Fibroblast of skin of scalp (primary cell): ENCODE results near the gene FOXP1.

Experiments
- DNase-seq: peaks from one replicate; pipeline ENCODE4 v3.0.0-alpha.2; 2013

Gene FOXP1

DNA sequence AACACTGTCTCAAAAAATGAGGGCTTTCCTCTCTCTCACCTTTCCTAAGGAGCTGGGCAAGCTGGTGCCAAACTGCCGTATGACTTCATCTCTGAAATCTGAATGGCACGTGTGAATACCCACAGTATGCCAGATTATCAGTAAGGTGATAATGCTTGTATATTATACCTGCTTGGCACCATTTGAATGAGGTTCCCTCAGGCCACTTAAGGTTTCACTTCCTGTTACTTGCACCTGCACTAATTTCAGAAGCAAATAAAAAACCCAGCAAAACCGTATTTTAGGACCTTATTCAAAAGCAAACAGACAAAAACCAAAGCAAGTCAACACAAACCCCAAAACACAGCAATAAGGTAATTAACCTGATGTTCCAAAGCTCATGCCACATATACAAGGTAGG lies 19.7 kb downstream of the FOXP1 start:
- no peak for DNase-seq

DNA sequence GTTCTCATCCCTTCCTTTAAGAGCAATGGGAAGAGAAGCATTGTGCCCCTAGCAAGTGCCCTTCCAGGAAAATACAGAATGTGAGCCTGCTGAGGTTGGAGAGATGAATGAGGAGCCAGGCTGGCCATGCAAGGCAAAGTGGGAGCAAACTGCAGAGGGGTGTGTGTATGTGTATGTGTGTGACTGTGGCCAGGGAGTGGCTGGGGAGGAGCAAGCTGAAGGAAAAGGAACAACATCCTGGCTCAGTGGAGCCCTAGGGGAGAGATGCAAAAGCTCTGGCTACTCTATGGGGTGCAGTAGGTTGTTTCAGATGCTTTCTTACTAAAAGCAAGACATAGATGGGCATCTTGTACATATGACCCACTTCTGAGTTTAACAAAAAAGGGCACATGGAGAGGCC lies 20.6 kb downstream of the FOXP1 start:
- DNase-seq, result no peak

DNA sequence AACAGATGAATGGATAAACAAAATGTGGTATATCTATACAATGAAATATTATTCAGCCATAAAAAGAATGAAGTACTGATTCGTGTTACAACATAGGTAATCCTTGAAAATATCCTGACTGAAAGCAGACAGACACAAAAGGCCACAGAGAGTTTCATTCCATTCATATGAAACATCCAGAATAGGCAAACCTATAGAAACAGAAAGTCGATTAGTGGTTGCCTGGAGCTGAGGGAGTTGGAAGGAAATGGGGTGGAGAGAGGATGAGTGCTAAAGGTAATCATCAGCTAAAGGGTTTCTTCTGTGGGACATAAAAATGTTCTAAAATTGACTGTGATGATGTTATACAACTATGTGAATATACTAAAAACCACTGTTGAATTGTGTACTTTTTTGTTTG lies 22.9 kb downstream of the FOXP1 start:
- DNase-seq, result no peak

DNA sequence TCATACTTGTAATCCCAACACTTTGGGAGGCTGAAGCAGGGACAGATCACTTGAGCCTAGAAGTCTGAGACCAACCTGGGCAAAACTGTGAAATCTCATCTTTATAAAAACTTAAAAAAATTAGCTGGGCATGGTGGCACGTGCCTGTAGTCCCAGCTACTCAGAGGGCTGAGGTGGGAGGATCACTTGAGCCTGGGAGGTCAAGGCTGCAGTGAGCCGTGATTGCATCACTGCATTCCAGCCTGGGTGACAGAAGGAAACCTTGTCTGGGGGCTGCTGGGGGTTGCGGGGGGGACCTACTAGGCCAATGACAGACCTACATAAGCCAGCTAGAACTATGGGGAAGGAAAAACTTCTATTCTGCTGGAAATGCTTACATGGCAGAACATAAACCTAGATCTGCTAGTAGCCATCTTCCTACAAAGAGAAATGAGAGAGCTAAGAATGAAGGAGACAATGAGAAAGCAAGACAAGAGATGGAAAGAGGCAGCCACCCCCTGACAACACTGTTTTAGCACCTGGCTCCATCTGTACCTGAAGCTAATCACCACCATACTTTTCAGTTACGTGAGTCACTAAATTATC lies 23.9 kb downstream of the FOXP1 start:
- DNase-seq, result no peak

DNA sequence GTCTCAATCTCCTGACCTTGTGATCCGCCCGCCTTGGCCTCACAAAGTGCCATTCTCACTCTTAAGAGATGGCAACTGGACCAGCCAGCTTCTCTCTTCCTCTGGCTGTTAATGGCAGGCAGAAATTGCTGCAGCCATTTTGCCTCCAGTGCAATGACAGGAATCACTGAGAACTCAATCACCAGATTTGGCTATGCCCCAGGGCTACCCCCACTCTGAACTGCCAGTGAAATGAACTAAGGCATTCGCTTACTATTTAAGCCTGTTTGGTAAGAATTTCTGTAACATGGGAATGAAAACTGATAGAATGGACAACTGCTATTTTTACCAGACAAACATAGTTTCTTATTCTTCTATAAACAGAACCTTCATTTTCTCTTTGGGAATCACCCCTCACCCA lies 24.5 kb downstream of the FOXP1 start:
- DNase-seq, result no peak

DNA sequence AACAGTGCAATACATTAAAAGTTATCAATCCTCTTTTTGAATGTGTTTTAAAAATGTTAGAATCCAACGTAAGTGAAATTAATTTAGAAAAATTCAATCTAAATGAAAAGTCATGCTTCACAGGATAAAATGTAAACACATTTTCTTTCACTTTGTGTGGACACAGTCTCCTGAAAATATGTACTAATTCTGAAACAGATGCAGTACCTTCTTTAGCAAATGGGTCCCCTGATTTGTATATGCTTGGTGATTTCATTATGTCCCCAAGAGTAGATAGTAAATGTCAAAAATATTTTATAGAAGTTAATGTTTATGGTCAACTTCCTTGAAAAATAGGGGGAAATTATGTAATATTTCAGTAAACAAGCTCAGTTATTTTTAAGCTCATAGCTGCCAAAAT lies 28.9 kb downstream of the FOXP1 start:
- no peak for DNase-seq

DNA sequence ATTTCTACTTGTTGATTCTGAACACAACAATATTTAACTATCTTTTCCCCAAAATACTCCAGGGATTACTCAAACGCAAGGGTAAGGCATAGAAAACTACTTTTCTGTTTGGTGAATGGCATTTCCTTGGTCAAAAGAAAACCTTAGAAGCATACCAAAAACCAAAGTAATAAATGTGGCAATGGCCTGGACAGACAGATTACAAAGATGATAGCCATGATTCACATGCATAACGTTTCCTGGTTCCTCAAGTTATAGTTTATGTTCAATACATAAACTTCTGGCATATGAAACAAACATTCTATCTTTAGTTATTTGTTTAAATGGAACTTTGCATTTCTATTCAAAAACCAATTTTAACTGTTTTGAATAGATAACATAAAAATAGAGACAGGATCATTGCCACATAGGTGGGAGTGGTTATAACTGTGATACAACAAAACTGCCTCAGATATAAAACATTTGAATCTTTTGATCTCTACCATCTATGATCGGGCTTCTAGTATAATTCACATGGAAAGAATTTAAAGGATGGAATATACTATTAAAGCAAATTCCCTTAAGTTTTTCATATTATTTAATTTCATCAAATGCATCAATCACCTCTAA lies 32.1 kb downstream of the FOXP1 start:
- DNase-seq, result peak; percentile 80

DNA sequence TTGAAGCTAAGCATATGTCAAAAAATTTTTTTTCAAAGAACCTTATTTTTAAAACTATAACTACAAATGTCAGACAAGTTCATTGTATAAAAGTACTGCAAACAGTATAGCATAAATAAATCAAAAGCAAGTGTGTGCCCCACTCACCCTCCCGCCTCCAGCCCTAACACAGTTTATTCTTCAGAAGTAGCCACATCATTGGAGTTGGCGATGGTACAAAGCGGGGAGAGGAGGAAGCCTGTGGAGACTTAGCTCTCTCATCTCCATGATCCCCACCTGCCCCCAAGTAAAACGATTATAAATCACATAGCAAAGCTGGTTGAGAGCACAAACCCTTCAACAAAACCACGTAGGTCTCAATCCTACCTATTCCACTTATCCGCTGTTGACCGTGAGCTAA lies 33.6 kb downstream of the FOXP1 start:
- DNase-seq, result no peak

DNA sequence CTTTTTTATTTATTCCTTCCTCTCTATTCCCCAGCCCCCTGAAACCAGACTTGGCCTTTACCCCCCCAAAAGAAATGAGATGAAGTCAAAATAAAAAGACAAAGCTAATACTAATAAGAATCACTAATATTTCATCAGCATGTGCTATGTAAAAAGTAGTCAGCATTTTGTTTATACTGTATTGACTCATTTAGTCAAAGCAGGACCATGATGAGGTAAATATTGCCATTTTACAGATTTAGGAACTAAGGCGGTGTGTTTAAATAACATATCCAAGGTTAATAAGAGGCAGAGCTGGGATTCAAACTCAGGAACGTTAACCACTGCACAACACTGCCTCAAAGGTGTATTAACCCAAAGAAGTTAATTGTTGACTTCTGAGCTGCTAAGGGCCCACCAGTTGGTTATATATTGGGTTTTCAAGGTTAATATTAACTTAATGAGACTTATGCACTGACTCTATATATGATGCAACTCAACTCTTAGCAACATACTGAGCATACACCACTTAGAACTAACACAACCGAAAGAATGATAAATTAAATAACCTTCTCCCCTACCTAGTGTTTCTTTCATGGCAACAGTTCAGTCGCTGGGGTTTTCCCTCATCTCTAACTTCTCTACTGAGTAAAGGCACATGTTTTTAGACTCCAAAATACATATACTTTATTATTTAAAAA lies 34.7 kb downstream of the FOXP1 start:
- DNase-seq, result no peak

DNA sequence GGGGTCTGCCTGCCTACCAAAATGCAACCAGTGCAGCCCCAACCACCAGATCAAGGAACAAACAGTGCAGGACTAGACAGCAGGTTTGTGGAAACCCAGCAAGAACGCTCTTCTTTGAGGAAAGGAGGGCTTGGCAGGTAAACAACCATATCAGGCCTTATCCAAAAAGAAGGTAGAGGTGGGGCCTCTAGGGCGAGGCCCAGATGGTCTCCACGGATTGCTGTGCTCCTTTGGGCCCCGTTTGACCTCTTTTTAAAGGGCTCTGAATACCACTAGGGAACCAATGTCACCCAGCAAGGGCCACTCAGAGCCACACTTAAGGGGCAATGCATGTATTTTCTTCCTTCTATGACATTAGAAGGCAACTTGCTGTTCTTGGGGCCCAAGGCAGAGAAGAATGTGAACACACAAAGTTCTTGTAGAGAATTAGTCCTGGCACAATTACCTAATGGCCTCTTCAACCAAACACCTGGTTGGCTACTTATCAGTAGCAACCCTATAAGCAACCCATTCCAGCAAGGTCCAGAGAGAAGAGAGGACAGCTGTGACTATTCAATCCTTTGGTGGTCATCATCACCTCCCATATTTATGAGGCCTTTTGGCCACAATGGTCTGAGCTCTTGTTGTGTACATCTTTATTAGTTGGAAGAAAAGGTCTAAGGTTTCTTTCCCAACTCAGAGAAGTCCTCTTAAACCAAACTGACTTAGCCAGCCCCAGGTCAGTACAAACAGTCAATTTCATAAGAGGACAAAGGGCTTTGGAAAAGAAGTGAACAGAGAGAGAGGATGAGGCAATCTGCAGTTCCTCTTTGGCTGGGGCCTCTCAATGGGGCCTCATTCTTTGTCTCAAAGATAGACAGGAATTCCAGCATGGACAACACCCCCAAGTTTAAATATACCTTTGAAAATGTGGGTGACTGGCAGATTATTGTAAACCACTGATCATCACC lies 36.0 kb downstream of the FOXP1 start:
- DNase-seq, result no peak

DNA sequence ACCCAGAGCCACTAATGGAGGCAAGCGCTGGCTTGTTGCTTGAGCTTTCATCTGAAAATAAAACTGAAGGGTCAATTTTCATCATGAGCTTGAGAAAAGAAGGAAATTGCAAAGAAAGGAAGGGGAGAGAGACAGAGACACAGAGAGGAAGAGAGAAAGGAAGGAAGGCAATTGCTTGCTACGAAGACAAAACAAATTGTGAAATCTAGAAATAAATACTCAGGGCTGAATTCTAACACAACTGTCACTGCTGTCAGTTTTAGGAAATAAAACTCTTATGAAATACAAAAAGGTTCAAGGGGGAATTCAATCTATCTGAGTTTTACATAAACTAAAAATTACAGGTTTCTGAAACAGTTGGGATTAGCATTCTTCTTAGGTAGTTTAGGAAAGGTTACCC lies 36.7 kb downstream of the FOXP1 start:
- DNase-seq, result no peak

DNA sequence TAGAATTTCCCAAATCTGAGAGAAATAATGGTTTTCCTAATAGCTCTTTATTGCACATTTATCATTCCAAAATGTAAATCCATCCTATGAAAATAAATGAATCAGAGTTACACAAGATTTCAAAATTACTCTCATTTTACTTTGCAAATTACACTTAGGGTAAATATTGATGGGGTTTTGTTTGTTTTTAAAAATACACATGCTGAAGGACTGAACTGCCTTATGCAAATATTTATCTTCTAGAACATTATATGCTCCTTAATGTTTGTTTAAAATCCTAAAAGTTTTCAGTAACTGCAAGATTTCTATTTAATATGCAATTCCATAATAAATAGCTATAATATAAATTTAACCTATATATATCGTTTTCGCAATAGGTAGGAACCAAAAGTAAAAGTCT lies 38.2 kb downstream of the FOXP1 start:
- DNase-seq, result no peak

DNA sequence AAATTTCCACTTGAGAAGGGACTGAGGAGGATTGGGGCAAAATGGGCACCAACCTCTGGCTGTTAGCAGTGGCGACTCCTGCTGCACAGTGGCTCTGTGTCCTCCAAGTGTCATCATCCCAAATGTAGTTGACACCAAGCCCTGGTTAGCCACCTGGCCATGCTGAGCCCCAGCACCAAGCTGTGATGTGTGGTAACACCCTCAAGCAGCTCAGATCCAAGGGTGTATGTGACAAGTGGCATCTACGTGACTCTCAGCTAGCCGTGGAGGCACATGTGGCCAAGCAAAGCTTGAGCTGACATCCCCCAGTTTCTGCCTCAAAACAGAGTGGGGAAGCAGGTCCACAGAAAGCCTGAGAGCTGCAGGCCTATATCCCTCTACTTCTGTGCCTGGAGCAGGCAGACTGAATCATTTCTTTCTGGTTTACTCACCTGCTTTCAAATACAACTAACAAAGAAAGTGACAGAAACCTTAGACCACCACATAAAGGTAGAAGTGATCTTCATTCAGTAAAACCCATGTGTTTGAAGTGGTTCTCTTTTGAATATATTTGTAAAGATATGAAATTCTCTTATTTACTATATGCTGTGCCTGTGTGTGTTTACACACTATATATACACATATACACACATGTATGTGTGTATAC lies 40.0 kb downstream of the FOXP1 start:
- DNase-seq, result no peak

DNA sequence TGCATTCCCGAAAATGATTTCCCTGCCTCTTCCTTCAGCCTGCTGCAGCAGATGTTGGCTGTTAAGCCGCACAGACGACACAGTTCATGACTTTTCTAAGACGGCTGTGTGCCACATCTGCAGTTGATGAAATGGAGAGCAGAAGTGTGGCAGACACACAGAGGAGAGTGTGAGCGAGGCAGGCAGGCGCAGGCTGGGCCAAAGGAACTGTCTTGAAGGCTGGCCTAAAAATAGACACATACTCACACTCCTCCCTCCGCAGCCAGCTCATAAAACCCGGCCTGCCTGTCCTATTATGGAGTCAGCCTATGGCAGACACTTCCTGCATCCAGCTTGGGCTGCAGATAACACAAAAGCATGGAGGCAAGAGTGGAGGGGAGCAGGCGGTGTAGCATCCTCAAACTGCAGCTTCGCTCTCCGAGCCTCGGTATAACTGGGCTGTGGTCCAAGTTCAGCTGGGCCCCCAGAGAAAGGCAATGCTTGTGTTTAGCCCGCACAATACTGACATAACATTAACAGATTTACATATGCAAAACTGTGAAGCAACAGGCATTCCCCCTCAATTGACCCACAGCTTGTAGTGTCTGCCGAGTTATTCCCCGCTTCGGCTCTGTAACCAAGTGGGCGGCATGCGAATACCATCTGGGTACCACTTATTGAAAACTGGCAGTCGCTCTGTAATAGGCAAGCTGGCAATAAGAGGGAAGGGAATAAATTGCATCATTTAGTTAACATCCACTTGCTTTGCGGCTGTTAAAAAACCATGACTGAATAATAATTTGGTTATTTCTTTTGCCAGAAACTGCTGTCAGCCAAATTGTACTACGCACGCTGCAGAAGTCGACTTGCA lies 40.8 kb downstream of the FOXP1 start:
- DNase-seq, result peak; percentile 98

DNA sequence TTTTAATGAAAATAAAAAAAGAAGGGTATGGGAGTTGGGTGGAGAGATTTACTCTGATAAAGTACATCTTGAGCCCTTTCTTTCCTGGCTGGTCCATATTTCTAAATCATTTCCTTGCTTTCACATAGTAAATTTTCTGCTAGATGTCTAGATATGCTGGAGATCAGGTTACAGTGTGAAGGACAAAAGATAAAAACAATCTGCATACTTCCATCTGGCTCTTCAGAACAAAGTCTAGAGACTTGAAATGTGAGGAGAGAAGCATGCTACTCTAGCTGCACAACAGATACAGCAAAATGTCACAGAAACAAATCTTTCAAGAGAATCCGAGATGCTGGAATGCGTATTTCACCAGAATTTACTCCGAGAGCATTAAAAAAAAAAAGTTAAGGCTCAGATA lies 42.2 kb downstream of the FOXP1 start:
- DNase-seq, result peak; percentile 30

DNA sequence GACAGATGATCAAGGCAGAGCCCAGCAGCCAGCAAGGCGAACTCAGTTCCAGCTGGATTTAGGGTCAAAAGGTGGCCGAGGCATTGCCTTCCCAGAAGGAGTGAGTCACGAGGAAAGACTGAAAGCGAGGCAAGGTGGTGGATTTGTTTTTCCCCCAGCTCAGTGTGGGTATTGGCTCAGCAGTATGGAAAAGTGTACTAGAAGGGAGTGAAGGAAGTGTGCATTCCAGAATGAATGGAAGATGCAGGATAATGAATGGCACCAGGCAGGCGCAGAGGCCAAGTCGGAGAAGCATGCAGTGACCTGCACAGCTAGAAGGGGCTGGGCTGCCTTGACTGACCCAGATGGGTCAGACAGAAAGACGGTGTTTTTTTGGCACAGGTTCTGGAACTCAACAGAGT lies 46.3 kb downstream of the FOXP1 start:
- peak; percentile 95 for DNase-seq

DNA sequence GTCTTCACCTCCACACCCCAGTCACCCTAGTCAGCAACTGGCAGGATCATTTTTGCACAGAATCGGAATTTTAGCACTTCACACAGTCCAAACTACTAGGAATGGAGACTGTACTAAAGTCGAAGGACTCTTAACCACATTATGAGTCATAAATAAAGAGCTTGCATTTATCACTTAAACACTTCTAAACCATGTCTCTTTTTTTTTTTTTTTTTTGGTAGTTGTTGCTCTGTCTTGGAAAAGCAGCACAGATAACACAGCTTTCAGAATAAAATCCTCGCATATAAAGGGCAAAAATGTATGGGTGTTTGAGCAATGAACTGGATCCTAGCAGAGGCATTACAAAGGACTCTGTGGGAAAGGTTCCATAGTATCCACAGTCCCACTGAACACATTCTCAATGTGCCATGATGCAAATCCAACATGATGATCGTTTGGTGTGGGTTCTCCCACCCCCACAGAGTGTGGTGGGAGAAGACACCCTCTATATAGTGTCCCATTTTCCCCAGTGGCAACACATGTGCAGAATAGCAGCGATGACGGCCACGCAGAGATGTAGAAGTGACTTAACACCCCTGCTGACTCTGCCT lies 47.1 kb downstream of the FOXP1 start:
- peak; percentile 85 for DNase-seq

DNA sequence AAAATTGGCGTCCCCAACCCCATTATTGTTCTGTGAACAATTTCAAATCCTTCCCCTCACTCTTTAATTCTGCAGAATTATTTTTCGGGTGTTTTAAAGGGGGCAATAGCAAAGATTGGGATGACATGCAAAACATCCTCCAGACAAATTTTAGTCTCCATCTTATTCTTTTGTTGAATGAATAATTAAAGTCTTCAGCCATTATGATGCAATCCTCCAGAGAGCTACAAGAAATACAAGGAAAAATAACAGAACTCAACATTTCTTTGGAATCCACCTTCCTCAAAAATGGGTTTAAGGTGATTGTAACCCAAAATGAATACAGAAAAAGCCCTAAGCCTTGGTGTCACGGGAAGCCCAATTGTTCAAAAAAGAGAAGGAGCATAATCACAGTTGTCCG lies 49.9 kb downstream of the FOXP1 start:
- DNase-seq, result no peak

DNA sequence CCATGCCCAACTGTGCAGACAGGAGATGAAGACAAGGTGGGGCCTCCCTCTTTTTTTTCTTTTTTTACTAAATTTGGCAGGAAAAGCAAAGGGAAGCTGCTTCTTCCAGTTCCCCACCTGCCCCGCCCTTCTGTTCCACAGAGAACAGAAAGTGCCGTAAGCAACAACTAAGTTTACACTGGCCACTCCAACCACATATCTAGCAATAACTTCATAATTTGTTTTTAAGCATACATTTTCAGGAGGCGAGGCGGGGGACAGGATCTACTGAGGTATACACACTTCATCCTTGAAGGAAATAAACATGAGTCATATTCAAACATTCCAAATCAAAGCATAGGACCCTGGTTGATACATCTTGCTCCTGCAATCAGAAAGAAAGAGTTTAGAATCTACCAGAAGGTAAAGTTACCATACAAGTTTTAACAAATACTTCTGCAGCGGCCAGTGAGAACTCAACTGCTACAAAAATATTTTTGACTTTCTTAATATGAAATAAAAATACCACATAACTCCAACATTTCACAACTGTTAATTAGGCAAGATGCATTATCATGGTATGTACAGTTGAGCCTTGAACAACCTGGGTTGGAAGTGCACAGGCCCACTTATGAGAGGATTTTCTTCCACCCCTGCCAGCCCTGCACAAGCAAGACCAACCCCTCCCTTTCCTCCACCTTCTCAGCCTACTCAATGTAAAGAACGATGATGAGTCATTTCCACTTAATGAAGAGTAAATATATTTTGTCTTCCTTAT lies 50.7 kb downstream of the FOXP1 start:
- DNase-seq, result peak; percentile 51

DNA sequence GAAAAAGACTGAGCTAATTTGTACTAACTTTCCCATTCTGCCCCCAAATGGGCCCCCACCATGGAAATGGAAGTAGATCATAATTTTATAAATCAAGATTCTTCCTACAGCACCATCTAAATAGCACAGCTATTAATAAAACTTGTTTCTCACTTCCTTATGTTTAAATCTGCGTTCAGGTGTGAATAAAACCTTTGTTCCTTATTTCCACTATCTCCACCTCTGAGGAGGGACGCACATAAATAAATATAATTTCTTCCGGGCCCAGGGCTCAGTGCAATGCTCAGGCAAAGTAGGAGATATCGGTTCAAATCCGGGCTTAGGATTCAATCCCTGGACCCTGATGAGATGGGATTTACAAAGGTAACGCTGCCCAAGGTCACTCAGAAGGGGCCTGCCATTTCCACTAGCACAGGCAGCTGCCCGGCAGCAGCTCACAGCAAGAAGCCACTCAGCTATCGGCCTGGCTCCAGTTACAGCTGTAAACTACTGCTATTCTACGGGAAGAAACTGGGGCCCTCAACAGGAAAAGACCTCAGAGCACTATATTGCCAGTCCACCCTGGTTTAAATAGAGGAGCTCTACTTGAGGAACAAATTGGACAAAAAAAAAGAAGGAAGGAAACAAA lies 52.5 kb downstream of the FOXP1 start:
- DNase-seq, result no peak
